Measurements from ENCODE around the gene LAMTOR5. TPM values are rescaled to one million over a fixed set of nuclear protein-coding genes. Genes with fewer than 3 reads are reported as not detected.

LAMTOR5 gene
- total RNA-seq, 4 donors from 2014 or later, result 94.4 to 130 (median 116) TPM

GRCh38 chr1:110364221-110364620 lies 43.3 kb downstream of the LAMTOR5 start:
- ATAC-seq (ENCODE audit: low FRiP score), result no peak
- no peak for TF ChIP-seq CTCF (IDR thresholded peaks at IDR 0.05)
- no peak for DNase-seq (ENCODE audit: low spot score)

- no peak for TF ChIP-seq CTCF (IDR thresholded peaks at IDR 0.05)
- ATAC-seq (ENCODE audit: low FRiP score) (no peak), DNase-seq (ENCODE audit: low spot score) (no peak)
Observed at GRCh38 chr1:110361856-110362255, 45.6 kb downstream of the LAMTOR5 start.

- no peak for DNase-seq (ENCODE audit: low spot score)
- no peak for ATAC-seq (ENCODE audit: low FRiP score)
- TF ChIP-seq CTCF (IDR thresholded peaks at IDR 0.05), result no peak
Observed at GRCh38 chr1:110360431-110360830, 47.1 kb downstream of the LAMTOR5 start.

- ATAC-seq (ENCODE audit: low FRiP score), result no peak
- DNase-seq (ENCODE audit: low spot score), result no peak
- TF ChIP-seq CTCF (IDR thresholded peaks at IDR 0.05), result no peak
Observed at GRCh38 chr1:110356379-110356778, 51.1 kb downstream of the LAMTOR5 start.

- no peak for TF ChIP-seq CTCF (IDR thresholded peaks at IDR 0.05)
- DNase-seq (ENCODE audit: low spot score) (no peak), ATAC-seq (ENCODE audit: low FRiP score) (no peak)
Observed at GRCh38 chr1:110355321-110355720, 52.2 kb downstream of the LAMTOR5 start.

Other genes with a start within 250 kb of the LAMTOR5 start
- 10 to 100 TPM in 1 of 4 donors, 1 to 10 TPM in 3; 4.4 to 12.0 (median 6.7) TPM for gene KCNC4, start 197.4 kb downstream of the LAMTOR5 start, total RNA-seq
- 10 to 100 TPM; 28.7 to 55.0 (median 35.1) TPM for gene RBM15, start 68.3 kb downstream of the LAMTOR5 start, total RNA-seq
- gene SLC16A4, start 16.7 kb downstream of the LAMTOR5 start, total RNA-seq, result 10 to 100 TPM in 1 of 4 donors, 1 to 10 TPM in 3; 9.1 to 19.8 (median 9.7) TPM
- gene PROK1, start 43.5 kb upstream of the LAMTOR5 start, total RNA-seq, result 10 to 100 TPM in 1 of 4 donors, 1 to 10 TPM in 2, under 1 TPM in 1; 0.50 to 74.1 (median 2.6) TPM
- not detected for gene KCNA10, start 111.5 kb upstream of the LAMTOR5 start, total RNA-seq
- gene KCNA2, start 198.7 kb upstream of the LAMTOR5 start, total RNA-seq, result 10 to 100 TPM in 1 of 4 donors, 1 to 10 TPM in 3; 1.9 to 29.8 (median 3.1) TPM

Measured in omental fat pad (tissue), 4 donors.